LNCaP clone FGC (cell line): ENCODE results near the gene GALK1.
"Not testable (repeated sequence)": the region's sequence is repeated elsewhere in the genome, so short reads cannot be mapped to it uniquely, and the experiment has no call there.

Source experiments
- DNase-seq: peaks from one replicate; pipeline ENCODE4 v3.0.0-alpha.2; 2011; ENCODE audit warnings: low read depth
- H3K4me3 ChIP-seq: 2 replicates; pipeline ENCODE4 v1.5.1; 2011; ENCODE audit warnings: mild to moderate bottlenecking, low read depth, low read length, control low read depth
- CTCF ChIP-seq: IDR thresholded peaks from 2 replicates; pipeline ENCODE4 v1.5.1; 2012; ENCODE audit warnings: mild to moderate bottlenecking; ENCODE audit not compliant: control insufficient read depth, insufficient read depth; ENCODE audit errors: extremely low read depth

Gene GALK1

GRCh38 chr17:75784473-75785015 lies 19.6 kb upstream of the GALK1 start, which contains the start of gene UNK:
TSS of gene UNK (plus strand) at chr17:75784806. CDS start at chr17:75784881, 75 bp downstream.
- H3K4me3 ChIP-seq = peak within 1 kb of the TSS; percentile 58
- no peak for TF ChIP-seq CTCF
- DNase-seq = peak; percentile 99

GRCh38 chr17:75783803-75784472 lies 18.9 kb upstream of the GALK1 start:
- H3K4me3 ChIP-seq = peak overlapping the region; percentile 58
- DNase-seq = no peak
- TF ChIP-seq CTCF = no peak

GRCh38 chr17:75783069-75783783 lies 18.2 kb upstream of the GALK1 start:
- H3K4me3 ChIP-seq = peak overlapping the region; percentile 58; the same call in 1 of the 2 replicates
- peak; percentile 78 for DNase-seq
- peak; percentile 50 for TF ChIP-seq CTCF

- DNase-seq = peak; percentile 96
- peak overlapping the region; percentile 34 for H3K4me3 ChIP-seq
- TF ChIP-seq CTCF = no peak
Measured at GRCh38 chr17:75779987-75780889, 15.2 kb upstream of the GALK1 start.

GRCh38 chr17:75779250-75779986 lies 14.4 kb upstream of the GALK1 start:
- DNase-seq = peak; percentile 100
- no peak for TF ChIP-seq CTCF
- peak overlapping the region; percentile 75 for H3K4me3 ChIP-seq

- peak; percentile 61 for TF ChIP-seq CTCF
Measured at GRCh38 chr17:75778861-75779249, 13.9 kb upstream of the GALK1 start.

GRCh38 chr17:75778066-75778860 lies 13.3 kb upstream of the GALK1 start:
- DNase-seq = not testable (repeated sequence)
- H3K4me3 ChIP-seq = peak overlapping the region; percentile 75

More at GRCh38 chr17:75778861-75779249, 13.9 kb upstream of the GALK1 start:
- DNase-seq = no peak
- peak overlapping the region; percentile 75 for H3K4me3 ChIP-seq
